C4-2B (cell line): ENCODE results near the gene COBL.

Experiments
- CTCF ChIP-seq: fragments of 450-650 bp; conservative IDR thresholded peaks from 2 replicates; pipeline ENCODE4 v1.5.1; 2017; ENCODE audit warnings: mild to moderate bottlenecking
- ZFX ChIP-seq: fragments of 450-650 bp; IDR thresholded peaks from 2 replicates; pipeline ENCODE4 v1.6.1; 2017

GRCh38 chr7:51072281-51072680, 244.3 kb downstream of the COBL start:
- TF ChIP-seq CTCF (no peak), ZFX (no peak)
